Activated B cell treated with CpG ODN at 0.5 μM for 24 hours (primary cell): Measurements from ENCODE around the gene SPAG7. TPM values are rescaled to one million over a fixed set of nuclear protein-coding genes. Genes with fewer than 3 reads are reported as not detected.
A peak's percentile ranks its signal among the peaks of the same experiment; 100 is the strongest.

Experiments used
- ATAC-seq: fragments of 200-7000 bp; cut with Tn5 transposase; one replicate; pipeline ENCODE4 v1.10.0; 2021; ENCODE audit warnings: low read depth, mild to moderate bottlenecking, moderate library complexity
- CTCF ChIA-PET: fragments of 350-600 bp; sonication (Branson Sonifier 250); formaldehyde crosslinking; loops from one replicate; lab custom pipeline; 2021; ENCODE audit warnings: antibody characterized with exemption; lab: Charles Lee
- POLR2A ChIA-PET: fragments of 350-600 bp; sonication (Branson Sonifier 250); formaldehyde crosslinking; loops from one replicate; lab custom pipeline; 2021; ENCODE audit warnings: antibody characterized with exemption; lab: Charles Lee
- DNase-seq: peaks from one replicate; pipeline ENCODE4 v3.0.0; 2022
- H3K27ac Mint-ChIP-seq: one replicate; pipeline ENCODE4 v1.8.0; 2020; ENCODE audit warnings: mixed read lengths
- H3K27me3 Mint-ChIP-seq: one replicate; pipeline ENCODE4 v1.8.0; 2021; ENCODE audit warnings: mixed read lengths
- H3K36me3 Mint-ChIP-seq: one replicate; pipeline ENCODE4 v1.8.0; 2021; ENCODE audit warnings: low read depth, mixed read lengths
- H3K4me1 Mint-ChIP-seq: one replicate; pipeline ENCODE4 v1.8.0; 2021; ENCODE audit warnings: mixed read lengths
- H3K4me3 Mint-ChIP-seq: one replicate; pipeline ENCODE4 v1.8.0; 2020; ENCODE audit warnings: mild to moderate bottlenecking, mixed read lengths
- H3K9me3 Mint-ChIP-seq: one replicate; pipeline ENCODE4 v1.8.0; 2020; ENCODE audit warnings: mixed read lengths
- intact Hi-C: fragments of 100-400 bp; cut with micrococcal nuclease; formaldehyde crosslinking; loops from one replicate; pipeline ENCODE4 v1.15.1; 2024
- total RNA-seq: library from RNA; stranded (reverse); gene quantifications from 2 replicates; pipeline ENCODE4 v1.2.3, GENCODE V29; 2022
- TF ChIP-seq, protein P1 (sequence below): fragments of 200-600 bp; IDR thresholded peaks from one replicate; pipeline ENCODE4 v1.8.0; 2022; ENCODE audit warnings: antibody characterized with exemption, mild to moderate bottlenecking

Gene SPAG7
- total RNA-seq, 1 donor from 2014 or later, result 64.2 TPM

DNA sequence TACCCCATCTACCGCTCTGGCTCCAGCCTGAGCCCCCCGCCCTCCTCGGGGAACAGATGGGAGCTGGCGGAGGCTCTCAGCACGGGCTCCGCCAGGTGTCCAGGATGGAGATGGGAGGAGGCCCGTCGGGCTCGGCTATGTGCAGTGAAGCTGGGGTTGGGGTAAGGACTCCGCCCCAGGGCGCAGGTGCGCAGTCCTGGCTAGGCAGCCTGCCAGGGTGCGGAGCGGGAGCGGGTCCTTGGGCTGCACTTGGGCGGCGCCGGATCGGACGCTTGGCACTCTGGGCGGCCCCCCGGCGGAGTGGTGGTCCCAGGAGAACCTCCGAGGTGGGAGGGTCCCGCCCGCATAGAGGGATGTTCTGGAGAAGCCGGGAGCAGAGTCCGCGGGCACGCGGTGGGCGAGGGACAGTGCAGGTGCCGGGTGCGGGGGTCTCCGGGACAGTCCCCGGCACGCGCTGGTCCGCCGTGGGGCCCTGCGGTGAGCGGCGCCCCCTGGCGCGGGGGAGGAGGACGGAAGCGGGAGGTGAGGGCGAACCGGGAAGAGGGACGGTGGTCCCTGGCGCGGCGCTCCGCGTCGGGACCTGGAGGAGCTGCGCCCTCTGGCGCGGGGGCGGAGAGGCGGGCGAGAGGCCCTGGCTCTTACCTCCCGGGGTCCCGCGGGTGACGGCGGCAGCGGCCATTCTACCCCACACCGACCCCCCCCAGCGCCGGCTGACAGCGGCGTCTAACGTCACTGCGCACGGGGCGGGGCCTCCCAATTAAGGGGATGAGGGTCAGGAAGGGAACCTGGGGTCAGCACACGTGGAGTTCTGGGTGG, 19.5 kb upstream of the SPAG7 start, which contains the start of gene CAMTA2:
TSS of gene CAMTA2 (minus strand) at position 725 of the 816 bp plus-strand sequence. CDS start 1,453 bp downstream, outside the sequence.
- TF ChIP-seq, protein P1, sequence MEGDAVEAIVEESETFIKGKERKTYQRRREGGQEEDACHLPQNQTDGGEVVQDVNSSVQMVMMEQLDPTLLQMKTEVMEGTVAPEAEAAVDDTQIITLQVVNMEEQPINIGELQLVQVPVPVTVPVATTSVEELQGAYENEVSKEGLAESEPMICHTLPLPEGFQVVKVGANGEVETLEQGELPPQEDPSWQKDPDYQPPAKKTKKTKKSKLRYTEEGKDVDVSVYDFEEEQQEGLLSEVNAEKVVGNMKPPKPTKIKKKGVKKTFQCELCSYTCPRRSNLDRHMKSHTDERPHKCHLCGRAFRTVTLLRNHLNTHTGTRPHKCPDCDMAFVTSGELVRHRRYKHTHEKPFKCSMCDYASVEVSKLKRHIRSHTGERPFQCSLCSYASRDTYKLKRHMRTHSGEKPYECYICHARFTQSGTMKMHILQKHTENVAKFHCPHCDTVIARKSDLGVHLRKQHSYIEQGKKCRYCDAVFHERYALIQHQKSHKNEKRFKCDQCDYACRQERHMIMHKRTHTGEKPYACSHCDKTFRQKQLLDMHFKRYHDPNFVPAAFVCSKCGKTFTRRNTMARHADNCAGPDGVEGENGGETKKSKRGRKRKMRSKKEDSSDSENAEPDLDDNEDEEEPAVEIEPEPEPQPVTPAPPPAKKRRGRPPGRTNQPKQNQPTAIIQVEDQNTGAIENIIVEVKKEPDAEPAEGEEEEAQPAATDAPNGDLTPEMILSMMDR, result no peak
- Mint-ChIP-seq H3K36me3 (peaks cover 15% of the 10 kb centered on the region), H3K9me3 (no peaks in the 10 kb centered on the region), H3K4me1 (peaks cover 32% of the 10 kb centered on the region), H3K4me3 (peak within 1 kb of the TSS; percentile 92), H3K27ac (peak within 1 kb of the TSS; percentile 93), H3K27me3 (no peaks in the 10 kb centered on the region)
- peak; percentile 88 for DNase-seq
- peak; percentile 80 for ATAC-seq
- CTCF ChIA-PET, result interaction anchor here (0.9 to 2.7 kb wide), 11 partner anchors 10 to 84 kb away, joined by 3 to 22 read pairs (median 6); partner anchors contain the start of genes CHRNE, ENO3, INCA1 and KIF1C
- intact Hi-C loops, result loop anchor here (1.0 to 5.0 kb wide), 8 partner anchors 10 to 205 kb away; partner anchors contain the start of genes INCA1, KIF1C, RNF167 and SLC25A11
- POLR2A ChIA-PET, result interaction anchor here (0.5 to 4.7 kb wide), 16 partner anchors 8 to 213 kb away, joined by 3 to 61 read pairs (median 4); partner anchors contain the start of genes C17orf107, INCA1, KIF1C and PFN1

DNA sequence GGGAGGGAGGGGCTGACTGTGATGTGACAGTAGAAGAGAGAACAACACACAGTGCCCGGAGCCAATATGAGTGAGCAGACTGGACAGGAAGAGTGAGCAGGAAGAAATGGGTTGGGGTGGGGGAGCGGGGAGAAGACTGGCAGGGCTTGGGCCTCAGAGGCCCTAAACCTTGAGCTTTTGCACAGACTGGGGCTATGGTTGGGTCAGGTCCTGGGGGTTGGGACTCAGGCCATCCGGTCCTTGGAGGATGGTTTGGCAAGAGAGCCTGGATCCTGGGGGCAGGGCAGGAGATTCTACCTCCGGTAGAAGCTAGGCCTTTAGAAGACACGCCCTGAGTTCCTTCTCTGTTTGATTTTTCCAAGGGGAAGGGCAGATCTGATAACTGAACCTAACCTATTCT, 18.8 kb upstream of the SPAG7 start:
- ChIA-PET CTCF (interaction anchor here (0.9 to 2.7 kb wide), 7 partner anchors 11 to 84 kb away, joined by 3 to 22 read pairs (median 6); partner anchors contain the start of genes CHRNE, PFN1, RNF167 and SLC25A11), POLR2A (interaction anchor here (0.5 to 4.7 kb wide), 8 partner anchors 7 to 77 kb away, joined by 3 to 61 read pairs (median 6); partner anchors contain the start of genes INCA1, KIF1C, PFN1 and RNF167)
- Mint-ChIP-seq H3K27me3 (no peaks in the 10 kb centered on the region), H3K36me3 (peaks cover 22% of the 10 kb centered on the region), H3K4me1 (peaks cover 39% of the 10 kb centered on the region), H3K27ac (peak overlapping the region; percentile 93), H3K4me3 (peak overlapping the region; percentile 92), H3K9me3 (no peaks in the 10 kb centered on the region)
- ATAC-seq (no peak), DNase-seq (no peak)
- TF ChIP-seq, protein P1, result no peak
- intact Hi-C loops, result loop anchor here (2.0 to 5.0 kb wide), 3 partner anchors 44 to 206 kb away; partner anchors contain the start of genes RNF167, SLC25A11 and ZNF594

DNA sequence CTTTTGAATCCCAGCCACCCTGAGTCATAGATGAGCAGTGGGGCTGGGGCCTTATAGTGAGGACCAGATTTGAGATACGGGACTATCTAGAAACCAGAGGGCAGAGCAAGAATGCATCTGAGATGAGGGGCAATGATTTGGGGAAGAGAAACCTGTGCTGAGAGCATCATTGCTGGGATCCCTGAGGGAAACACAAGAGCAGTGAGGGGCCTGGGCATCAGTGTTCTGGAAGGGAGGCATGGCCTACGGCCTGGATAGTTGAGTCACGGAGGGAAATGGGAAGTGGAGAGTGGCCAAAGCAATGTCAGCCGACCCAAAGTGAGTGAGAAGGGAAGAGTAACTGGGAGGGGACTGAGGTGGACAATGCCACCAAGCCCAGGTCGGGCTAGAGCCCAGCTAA, 14.7 kb upstream of the SPAG7 start:
- peaks cover 51% of the 10 kb centered on the region for H3K4me1 Mint-ChIP-seq
- TF ChIP-seq, protein P1, result no peak
- ChIA-PET POLR2A (interaction anchor here (0.7 to 1.0 kb wide), 3 partner anchors 16 to 41 kb away, joined by 3 read pairs; partner anchors contain the start of gene PFN1), CTCF (no interaction called here)
- H3K27ac Mint-ChIP-seq, result no peak overlapping the region
- no peaks in the 10 kb centered on the region for H3K9me3 Mint-ChIP-seq
- H3K4me3 Mint-ChIP-seq, result no peak overlapping the region
- DNase-seq, result no peak
- no peaks in the 10 kb centered on the region for H3K27me3 Mint-ChIP-seq
- intact Hi-C loops, result no loop called here
- peaks cover 52% of the 10 kb centered on the region for H3K36me3 Mint-ChIP-seq
- ATAC-seq, result no peak

DNA sequence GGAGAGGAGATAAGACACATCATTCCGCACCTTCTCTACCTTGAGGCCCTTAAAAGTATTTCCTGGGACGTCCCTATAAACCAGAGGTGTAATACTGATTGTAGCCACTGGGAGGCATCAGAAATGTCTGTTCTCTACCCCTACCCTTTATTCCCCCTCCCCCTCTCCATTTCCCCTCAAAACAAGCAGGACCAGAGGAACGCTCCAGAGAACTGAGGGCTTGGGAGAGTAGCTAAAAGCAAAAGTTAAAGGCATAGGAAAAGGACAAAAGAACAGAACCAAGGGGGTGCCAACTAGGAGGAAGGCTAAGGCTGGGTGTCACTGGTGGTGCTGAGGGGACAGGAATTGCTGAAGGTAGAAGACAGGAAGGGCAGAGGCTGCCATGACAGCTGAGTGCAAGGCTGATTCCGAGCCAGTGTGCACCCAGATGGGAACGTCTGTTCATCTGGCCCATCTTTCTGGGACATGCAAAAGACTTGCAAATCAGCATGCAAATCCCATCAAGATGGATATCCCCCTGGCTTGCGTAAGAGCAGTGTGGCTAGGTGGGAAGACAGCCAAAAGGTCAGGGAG, 13.1 kb upstream of the SPAG7 start:
- H3K4me1 Mint-ChIP-seq, result peaks cover 41% of the 10 kb centered on the region
- peak overlapping the region; percentile 2 for H3K4me3 Mint-ChIP-seq
- H3K36me3 Mint-ChIP-seq, result peaks cover 61% of the 10 kb centered on the region
- peak overlapping the region; percentile 37 for H3K27ac Mint-ChIP-seq
- ChIA-PET CTCF (interaction anchor here (0.8 to 4.5 kb wide), 8 partner anchors 10 to 81 kb away, joined by 3 to 32 read pairs (median 4); partner anchors contain the start of genes INCA1, KIF1C and SPAG7), POLR2A (interaction anchor here (0.9 to 3.5 kb wide), 5 partner anchors 12 to 277 kb away, joined by 3 to 21 read pairs (median 3); partner anchors contain the start of genes PELP1, PFN1 and SPAG7)
- H3K27me3 Mint-ChIP-seq, result no peaks in the 10 kb centered on the region
- no peaks in the 10 kb centered on the region for H3K9me3 Mint-ChIP-seq
- TF ChIP-seq, protein P1, result peak; percentile 55
- intact Hi-C loops, result loop anchor here (1.0 to 2.0 kb wide), 3 partner anchors 16 to 82 kb away; partner anchors contain the start of genes INCA1 and KIF1C
- ATAC-seq (peak; percentile 68), DNase-seq (no peak)
